ENCODE results near the gene MYO1H. TPM values are rescaled to one million over a fixed set of nuclear protein-coding genes. Genes with fewer than 3 reads are reported as not detected.

MYO1H gene
- total and polyA plus RNA-seq, 2 of the 8 experiments (the other 6 are each of a cell fraction or from before 2014, with no cell fraction given), result 0.03 TPM; not detected in 1

- TF ChIP-seq RNF2 (IDR thresholded peaks at IDR 0.05; ENCODE audit: borderline replicate concordance, low read depth, low read length, missing control alignments, poor library complexity, severe bottlenecking) (no peak), CBX5 (IDR thresholded peaks at IDR 0.05; ENCODE audit: low read depth, low read length) (no peak), RFX5 (IDR thresholded peaks at IDR 0.05; ENCODE audit: borderline replicate concordance, low read depth, low read length) (no peak), KDM4A (IDR thresholded peaks at IDR 0.05; ENCODE audit: low read depth, low read length, severe bottlenecking) (no peak), RBBP5 (IDR thresholded peaks at IDR 0.05; ENCODE audit: borderline replicate concordance, low read depth, low read length) (no peak), SP2 (IDR thresholded peaks at IDR 0.05; ENCODE audit: low read length) (no peak), EP300 (IDR thresholded peaks at IDR 0.05; ENCODE audit: borderline replicate concordance in 1 of 2, low read depth in 2 of 2, low read length in 2 of 2) (no peak), NANOG (IDR thresholded peaks at IDR 0.05; ENCODE audit: insufficient read depth, low read depth, low read length, poor library complexity, severe bottlenecking) (no peak)
Measured at GRCh38 chr12:109329686-109330085, 18.0 kb upstream of the MYO1H start (continued).
